Lower leg skin (tissue), 4 donors: ENCODE measurements around the gene DOCK10. TPM values are rescaled to one million over a fixed set of nuclear protein-coding genes. Genes with fewer than 3 reads are reported as not detected.
"Not testable (repeated sequence)": the region's sequence is repeated elsewhere in the genome, so short reads cannot be mapped to it uniquely, and the experiment has no call there.

ENCODE experiments used
- DNase-seq, 2 donors: peaks; one replicate each; pipeline ENCODE4 v3.0.0-alpha.2; 2019; ENCODE audit warnings: low spot score in 2 of 2
- H3K4me3 ChIP-seq: fragments of 200-600 bp; sonication (generic); 2 replicates; pipeline ENCODE4 v1.5.1; 2017; ENCODE audit warnings: mild to moderate bottlenecking, low read depth; ENCODE audit not compliant: poor library complexity, severe bottlenecking
- POLR2A ChIP-seq, 2 donors: fragments of 450-650 bp; IDR thresholded peaks; one replicate each; pipeline ENCODE4 v1.6.1; 2016 to 2017; ENCODE audit warnings: antibody characterized with exemption in 2 of 2, mild to moderate bottlenecking in 1 of 2, moderate library complexity in 1 of 2
- WGBS, 2 donors: methylation state at CpG; one replicate each; pipeline ENCODE4 v1.1.5; 2018; 5-methylcytosine and 5-hydroxymethylcytosine counted together
- intact Hi-C: fragments of 100-400 bp; cut with DNase I; formaldehyde crosslinking; loops from one replicate; pipeline ENCODE4 v1.15.0; 2023; ENCODE audit warnings: low total_unique reads
- total RNA-seq, 4 donors: library from RNA; depleted of rRNA; stranded (reverse); fragments of >200 nt; gene quantifications; one replicate each; pipeline ENCODE4 v1.1.0, GENCODE V29; 2016
- TF ChIP-seq, protein P1 (sequence below), 3 donors: fragments of 450-650 bp; IDR thresholded peaks; one replicate each; pipeline ENCODE4 v1.5.1; 2016; ENCODE audit warnings: antibody characterized with exemption in 3 of 3, mild to moderate bottlenecking in 3 of 3, moderate library complexity in 2 of 3

Gene DOCK10
- total RNA-seq, 4 donors from 2014 or later: 6.2 to 16.5 (median 14.0) TPM

DNA sequence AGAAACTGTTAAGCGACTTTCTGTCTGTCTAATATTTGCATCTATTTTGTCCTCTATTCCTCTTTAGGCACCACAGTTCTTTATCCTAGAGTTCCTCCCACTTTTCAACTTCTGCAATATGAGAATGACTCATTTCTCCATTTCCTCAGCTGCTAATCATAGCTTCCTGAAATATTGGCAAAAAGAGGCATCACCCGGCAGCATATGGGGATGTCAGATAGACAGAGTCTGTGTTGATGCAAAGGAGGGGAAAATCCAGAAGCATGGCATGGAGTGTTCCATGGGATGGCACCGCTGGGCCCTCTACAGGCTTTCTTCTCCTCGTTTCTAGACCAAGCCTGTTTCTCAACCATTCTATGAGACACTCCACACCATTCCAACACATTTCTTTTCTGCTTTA is 93.4 kb downstream of the DOCK10 start:
- DNase-seq: no peak
- WGBS, 2 donors: 47 to 58% methylated on average over 4 of the region's 4 CpGs
- no peak overlapping the region for H3K4me3 ChIP-seq
- TF ChIP-seq, protein P1, sequence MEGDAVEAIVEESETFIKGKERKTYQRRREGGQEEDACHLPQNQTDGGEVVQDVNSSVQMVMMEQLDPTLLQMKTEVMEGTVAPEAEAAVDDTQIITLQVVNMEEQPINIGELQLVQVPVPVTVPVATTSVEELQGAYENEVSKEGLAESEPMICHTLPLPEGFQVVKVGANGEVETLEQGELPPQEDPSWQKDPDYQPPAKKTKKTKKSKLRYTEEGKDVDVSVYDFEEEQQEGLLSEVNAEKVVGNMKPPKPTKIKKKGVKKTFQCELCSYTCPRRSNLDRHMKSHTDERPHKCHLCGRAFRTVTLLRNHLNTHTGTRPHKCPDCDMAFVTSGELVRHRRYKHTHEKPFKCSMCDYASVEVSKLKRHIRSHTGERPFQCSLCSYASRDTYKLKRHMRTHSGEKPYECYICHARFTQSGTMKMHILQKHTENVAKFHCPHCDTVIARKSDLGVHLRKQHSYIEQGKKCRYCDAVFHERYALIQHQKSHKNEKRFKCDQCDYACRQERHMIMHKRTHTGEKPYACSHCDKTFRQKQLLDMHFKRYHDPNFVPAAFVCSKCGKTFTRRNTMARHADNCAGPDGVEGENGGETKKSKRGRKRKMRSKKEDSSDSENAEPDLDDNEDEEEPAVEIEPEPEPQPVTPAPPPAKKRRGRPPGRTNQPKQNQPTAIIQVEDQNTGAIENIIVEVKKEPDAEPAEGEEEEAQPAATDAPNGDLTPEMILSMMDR (IDR thresholded peaks at IDR 0.05): no peak
- no peak for TF ChIP-seq POLR2A (IDR thresholded peaks at IDR 0.05)
- intact Hi-C loops: no loop called here

DNA sequence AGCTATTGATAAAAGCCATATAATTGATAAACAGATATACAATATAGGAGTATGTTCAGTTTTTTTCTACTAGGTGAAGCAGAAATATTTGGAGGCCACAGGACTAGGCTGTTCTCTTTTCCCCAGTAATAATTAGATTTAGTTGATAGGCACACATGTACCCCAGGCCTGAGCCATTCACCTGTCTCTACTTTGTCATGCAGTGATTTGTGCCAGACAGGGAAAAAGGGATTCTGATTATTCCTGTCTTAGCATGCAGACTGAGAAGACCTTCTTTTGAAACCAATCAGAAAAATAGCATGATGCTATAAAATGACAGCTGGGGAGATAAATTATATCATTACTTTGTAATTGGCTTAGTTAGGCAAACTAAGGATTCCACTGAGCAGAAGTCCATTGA is 94.3 kb downstream of the DOCK10 start:
- DNase-seq: no peak
- no peak for TF ChIP-seq POLR2A (IDR thresholded peaks at IDR 0.05)
- TF ChIP-seq, protein P1 (IDR thresholded peaks at IDR 0.05): no peak
- no peak overlapping the region for H3K4me3 ChIP-seq
- intact Hi-C loops: no loop called here

DNA sequence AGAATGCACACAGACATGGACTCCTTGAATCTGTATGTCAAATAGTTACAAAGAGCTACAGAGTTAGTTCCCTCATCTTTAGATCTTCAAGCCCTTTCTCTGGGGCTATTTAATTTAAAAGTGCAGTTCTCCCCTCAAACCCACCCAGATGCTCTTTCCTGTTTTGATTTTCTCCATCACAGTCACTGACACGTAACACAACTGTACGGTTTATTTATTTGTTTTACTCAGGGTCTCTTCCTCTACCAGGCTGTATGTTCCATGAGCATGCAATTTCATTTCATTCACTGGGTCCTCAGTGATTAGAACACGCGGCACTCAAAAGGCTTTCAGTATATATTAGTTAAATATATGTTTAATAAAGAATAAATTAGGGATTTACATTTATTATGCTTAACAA is 94.7 kb downstream of the DOCK10 start:
- 86 to 90% methylated on average over 4 of the region's 4 CpGs for WGBS, 2 donors
- intact Hi-C loops: no loop called here
- TF ChIP-seq, protein P1 (IDR thresholded peaks at IDR 0.05): no peak
- no peak for TF ChIP-seq POLR2A (IDR thresholded peaks at IDR 0.05)

DNA sequence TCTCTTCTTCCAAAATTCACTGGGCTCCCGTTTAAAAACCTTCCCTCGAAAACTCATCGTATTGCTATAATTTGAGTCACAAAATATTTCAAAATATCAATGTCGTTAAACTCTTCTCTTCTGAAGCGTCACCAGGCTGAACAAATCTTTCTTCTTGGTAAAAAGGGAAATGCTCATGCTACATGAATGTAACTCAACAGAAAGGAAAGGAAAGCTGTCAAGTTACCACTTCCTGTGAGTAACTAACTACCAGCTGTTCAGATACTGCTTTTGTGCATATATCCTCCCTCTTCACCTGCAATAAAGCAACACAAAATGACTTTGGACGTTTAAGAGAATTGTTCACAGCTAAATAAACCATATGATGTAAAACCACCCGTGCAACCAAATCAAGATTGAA is 95.4 kb downstream of the DOCK10 start:
- H3K4me3 ChIP-seq: no peak overlapping the region
- TF ChIP-seq POLR2A (IDR thresholded peaks at IDR 0.05): no peak
- TF ChIP-seq, protein P1 (IDR thresholded peaks at IDR 0.05): no peak
- intact Hi-C loops: no loop called here
- no peak for DNase-seq
- 66 to 72% methylated on average over 7 of the region's 7 CpGs for WGBS, 2 donors

More for the DNA sequence above, 94.7 kb downstream of the DOCK10 start:
- no peak for DNase-seq
- H3K4me3 ChIP-seq: no peak overlapping the region

DNA sequence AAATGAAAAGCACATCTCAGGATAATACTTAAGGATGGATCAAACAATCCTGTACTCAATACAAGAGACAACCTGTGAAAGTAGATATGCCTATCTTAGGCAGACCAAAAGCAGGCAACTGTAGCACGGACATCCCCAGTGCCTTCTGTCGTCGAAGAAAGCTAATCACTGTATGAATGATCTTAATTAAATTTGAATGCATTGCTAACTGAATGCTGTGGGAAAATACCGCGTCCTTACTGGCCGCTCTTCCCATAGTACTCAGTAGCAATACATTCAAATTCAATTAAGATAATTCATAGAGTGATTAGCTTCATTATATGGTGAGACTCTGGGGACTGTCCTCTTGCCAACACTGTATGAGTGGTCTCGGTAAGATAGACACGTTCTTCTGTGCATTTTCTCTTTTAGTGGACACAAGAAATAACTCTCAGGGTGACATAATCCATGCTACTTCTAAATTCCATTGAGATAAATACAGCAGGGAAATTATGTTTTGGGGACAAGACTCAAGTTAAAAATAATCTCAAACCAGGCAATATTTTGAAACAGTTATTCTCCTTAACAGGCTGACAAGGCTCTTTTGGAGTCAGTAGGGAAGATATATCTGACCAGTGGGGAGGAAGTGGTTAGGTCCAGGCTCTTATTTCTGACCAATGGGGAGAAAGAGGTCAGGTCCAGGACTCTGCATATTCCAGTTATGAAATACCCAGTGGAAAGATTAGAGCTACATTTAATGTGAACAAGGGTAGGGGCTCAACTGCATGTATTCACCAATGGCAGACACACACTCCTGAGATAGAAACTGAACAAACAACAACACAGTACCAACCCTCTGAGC is 97.3 kb downstream of the DOCK10 start:
- 80 to 88% methylated on average over 8 of the region's 8 CpGs for WGBS, 2 donors
- H3K4me3 ChIP-seq: no peak overlapping the region
- DNase-seq: no peak
- intact Hi-C loops: no loop called here
- no peak for TF ChIP-seq POLR2A (IDR thresholded peaks at IDR 0.05)
- TF ChIP-seq, protein P1 (IDR thresholded peaks at IDR 0.05): no peak

DNA sequence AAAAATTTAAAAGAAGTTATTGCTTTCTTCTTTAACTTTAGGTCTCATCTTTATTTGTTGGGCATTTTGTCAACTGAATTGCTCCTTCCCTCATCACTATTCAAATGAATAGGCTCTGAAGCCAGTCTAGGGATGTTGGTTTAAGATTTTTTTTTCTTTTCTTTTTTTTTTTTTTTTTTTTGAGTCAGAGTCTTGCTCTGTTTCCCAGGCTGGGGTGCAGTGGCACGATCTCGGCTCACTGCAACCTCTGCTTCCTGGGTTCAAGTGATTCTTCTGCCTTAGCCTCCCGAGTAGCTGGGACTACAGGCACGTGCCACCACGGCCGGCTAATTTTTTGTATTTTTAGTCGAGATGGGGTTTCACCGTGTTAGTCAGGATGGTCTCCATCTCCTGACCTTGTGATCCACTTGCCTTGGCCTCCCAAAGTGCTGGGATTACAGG is 98.6 kb downstream of the DOCK10 start:
- 90 to 96% methylated on average over 8 of the region's 8 CpGs for WGBS, 2 donors
- DNase-seq, intact Hi-C loops, H3K4me3 ChIP-seq: not testable (repeated sequence)
